Subcutaneous abdominal adipose tissue (tissue), 5 donors: ENCODE measurements around the gene DIS3L.
"Not testable (repeated sequence)": the region's sequence is repeated elsewhere in the genome, so short reads cannot be mapped to it uniquely, and the experiment has no call there.

ENCODE experiments used
- H3K27ac ChIP-seq: one replicate; pipeline ENCODE4 v1.7.0; 2013; ENCODE audit warnings: low read depth, mild to moderate bottlenecking, inconsistent platforms, low read length, moderate library complexity
- H3K27me3 ChIP-seq, 5 donors: one replicate each; pipeline ENCODE4 v1.7.0; 2013; ENCODE audit warnings: low read length in 5 of 5, inconsistent platforms in 1 of 5; ENCODE audit not compliant: control insufficient read depth in 5 of 5, insufficient read depth in 4 of 5
- H3K36me3 ChIP-seq, 5 donors: one replicate each; pipeline ENCODE4 v1.7.0; 2013; ENCODE audit warnings: low read length in 5 of 5; ENCODE audit not compliant: control insufficient read depth in 5 of 5, insufficient read depth in 5 of 5
- H3K4me1 ChIP-seq, 5 donors: one replicate each; pipeline ENCODE4 v1.7.0; 2013; ENCODE audit warnings: low read length in 5 of 5, mild to moderate bottlenecking in 3 of 5, moderate library complexity in 1 of 5; ENCODE audit not compliant: control insufficient read depth in 5 of 5, insufficient read depth in 5 of 5
- H3K4me3 ChIP-seq, 5 donors: one replicate each; pipeline ENCODE4 v1.7.0; 2013; ENCODE audit warnings: low read length in 5 of 5, low read depth in 1 of 5
- H3K9ac ChIP-seq, 5 donors: one replicate each; pipeline ENCODE4 v1.7.0; 2013; ENCODE audit warnings: low read length in 5 of 5, mild to moderate bottlenecking in 4 of 5, moderate library complexity in 3 of 5
- H3K9me3 ChIP-seq, 5 donors: one replicate each; pipeline ENCODE4 v1.7.0; 2013; ENCODE audit warnings: low read length in 5 of 5; ENCODE audit not compliant: control insufficient read depth in 5 of 5
- donor health status: healthy.
- donor health status: healthy.
- donor health status: healthy.
- donor health status: healthy.
- donor health status: healthy.

DIS3L gene

DNA sequence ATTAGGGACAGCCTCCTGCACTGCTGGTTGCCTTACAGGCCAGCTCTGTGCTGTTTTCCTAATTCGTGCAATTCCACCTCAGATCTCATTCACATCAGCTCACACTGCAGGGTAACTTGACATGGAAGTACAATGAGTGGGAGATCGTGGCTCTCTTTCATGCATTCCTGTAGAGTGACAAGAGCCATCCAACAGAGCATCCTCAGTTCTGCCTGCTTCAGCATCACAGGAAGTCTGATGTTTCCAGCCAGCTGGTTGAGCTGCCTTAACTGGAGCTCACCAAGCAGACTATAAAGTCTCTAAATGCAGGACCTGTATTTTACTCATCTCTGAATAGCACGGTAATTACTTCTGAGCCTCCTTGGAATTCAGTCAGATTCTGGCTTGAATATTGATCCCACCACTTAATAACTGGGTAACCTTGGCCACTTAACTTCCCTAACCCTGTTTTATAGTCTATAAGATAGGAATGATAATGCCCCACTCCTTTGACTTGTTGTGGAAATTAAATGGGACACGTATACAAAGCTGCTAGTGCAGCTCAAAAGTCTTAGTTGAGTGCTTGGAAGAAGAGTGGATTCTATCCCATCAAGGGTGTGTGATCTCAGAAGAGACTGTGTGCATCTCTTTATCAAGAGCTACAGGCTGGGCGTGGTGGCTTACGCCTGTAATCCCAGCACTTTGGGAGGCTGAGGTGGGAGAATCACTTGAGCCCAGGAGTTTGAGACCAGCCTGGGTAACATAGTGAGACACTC is 1.4 kb upstream of the DIS3L start:
- Histone ChIP-seq H3K27me3 (no peaks in the 10 kb centered on the region), H3K4me1 (peaks cover 6 to 37% (median 26%) of the 10 kb centered on the region in 5 donors), H3K9me3 (no peaks in the 10 kb centered on the region), H3K36me3 (no peaks in the 10 kb centered on the region), H3K27ac (peak overlapping the region; percentile 86), H3K9ac (peak overlapping the region in 2 of 5 donors; percentile 93 to 97), H3K4me3 (peak overlapping the region in 1 of 5 donors; percentile 86)

DNA sequence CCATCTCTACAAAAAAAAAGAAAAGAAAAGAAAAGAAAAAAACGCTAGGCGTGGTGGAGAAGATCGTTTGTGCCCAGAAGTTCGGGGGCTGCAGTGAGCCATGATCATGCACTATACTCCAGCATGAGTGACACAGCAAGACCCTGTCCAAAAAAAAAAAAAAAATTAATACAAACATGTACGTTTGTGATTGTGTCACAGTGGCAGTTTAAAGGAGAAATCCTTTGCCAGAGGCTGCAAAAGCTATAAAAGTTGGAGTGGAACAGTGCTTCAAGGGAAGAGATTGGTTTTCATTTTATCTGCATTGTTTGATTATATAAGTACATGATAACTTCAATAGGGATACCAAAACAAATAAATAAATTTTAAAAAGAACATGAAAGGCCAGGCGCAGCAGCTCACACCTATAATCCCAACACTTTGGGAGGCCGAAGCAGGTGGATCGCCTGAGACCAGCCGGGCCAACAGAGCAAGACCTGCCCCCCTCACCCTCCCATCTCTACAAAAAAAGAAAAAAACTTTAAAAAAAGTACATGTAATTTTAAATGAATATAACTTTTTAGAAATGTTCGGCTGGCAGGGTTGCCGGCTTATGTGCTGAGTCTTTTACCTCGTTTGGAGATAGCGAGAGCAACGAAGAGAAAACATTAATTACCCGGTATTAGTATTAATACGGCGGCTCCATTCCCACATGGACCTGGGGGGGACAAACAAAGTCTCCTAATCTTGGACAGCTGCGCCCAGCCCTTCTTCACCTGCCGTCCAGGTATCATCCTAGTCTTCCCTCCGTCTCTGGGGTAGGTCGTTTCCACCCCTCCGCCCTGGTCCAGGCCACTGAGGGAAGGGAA is 573 bp upstream of the DIS3L start:
- Histone ChIP-seq H3K9me3 (no peaks in the 10 kb centered on the region), H3K36me3 (peaks cover 0 to 1% (median 0%) of the 10 kb centered on the region in 5 donors)

DNA sequence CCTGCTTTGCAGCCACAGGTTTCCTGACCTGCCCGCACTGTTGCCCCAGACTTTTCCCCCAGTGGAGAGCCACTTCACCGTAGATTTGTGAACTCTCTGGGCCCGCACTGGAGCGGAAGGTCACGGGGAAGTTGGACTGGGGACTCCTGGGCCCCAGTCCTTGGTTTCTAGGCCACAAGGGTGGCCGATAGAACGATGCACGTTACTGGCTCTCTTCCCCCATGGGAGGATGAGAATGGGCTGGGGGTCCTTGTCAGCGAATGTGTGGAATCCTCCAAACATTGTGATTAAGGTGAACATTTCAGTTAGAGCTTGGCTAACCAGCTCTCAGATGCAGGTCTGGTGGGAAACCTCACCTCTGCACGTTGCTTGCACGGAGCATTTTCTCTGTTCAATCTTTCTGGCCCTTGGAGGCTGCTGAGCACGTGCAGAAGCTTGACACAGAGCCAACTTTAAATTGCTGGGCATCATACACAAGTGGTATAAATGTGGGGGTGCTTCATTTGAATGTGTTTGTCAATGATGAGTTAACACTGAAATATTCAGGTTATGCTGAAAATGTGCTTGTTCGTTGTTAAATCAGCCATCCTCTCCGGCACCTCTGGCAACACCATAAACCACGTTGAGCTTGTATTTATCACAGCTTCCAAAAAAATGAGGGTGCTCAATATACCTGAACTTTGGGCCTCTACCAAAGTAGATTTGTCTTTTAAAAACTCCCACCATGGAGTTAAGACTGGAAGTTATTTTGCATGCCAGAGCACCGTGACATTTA is 976 bp downstream of the DIS3L start:
- Histone ChIP-seq H3K4me1 (peaks cover 6 to 32% (median 26%) of the 10 kb centered on the region in 5 donors), H3K36me3 (peaks cover 0 to 5% (median 0%) of the 10 kb centered on the region in 5 donors), H3K9ac (peak overlapping the region; percentile 92 to 98 (median 96)), H3K4me3 (peak overlapping the region; percentile 64 to 90 (median 83)), H3K27ac (peak overlapping the region; percentile 81), H3K9me3 (no peaks in the 10 kb centered on the region), H3K27me3 (no peaks in the 10 kb centered on the region)

More for the DNA sequence above, 573 bp upstream of the DIS3L start:
- no peaks in the 10 kb centered on the region for H3K27me3 ChIP-seq
- peak overlapping the region; percentile 64 to 86 (median 83) for H3K4me3 ChIP-seq
- peak overlapping the region; percentile 89 to 98 (median 95) for H3K9ac ChIP-seq
- peak overlapping the region; percentile 86 for H3K27ac ChIP-seq
- peaks cover 6 to 36% (median 26%) of the 10 kb centered on the region in 5 donors for H3K4me1 ChIP-seq

DNA sequence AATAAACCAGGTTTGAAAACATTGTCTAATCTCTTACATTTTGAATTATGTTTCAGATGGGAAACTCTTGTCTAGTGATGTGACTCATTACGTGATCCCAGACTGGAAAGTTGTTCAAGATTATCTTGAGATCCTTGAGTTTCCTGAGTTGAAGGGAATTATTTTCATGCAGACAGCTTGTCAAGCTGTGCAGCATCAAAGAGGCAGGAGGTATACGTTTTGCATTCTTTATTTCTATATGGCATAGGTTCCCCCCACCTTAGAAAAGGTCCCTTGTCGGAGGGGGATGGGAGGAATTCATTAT is 1.5 kb downstream of the DIS3L start:
- Histone ChIP-seq H3K4me3 (peak overlapping the region in 2 of 5 donors; percentile 83 to 90), H3K4me1 (peaks cover 6 to 32% (median 26%) of the 10 kb centered on the region in 5 donors), H3K9me3 (no peaks in the 10 kb centered on the region), H3K27ac (peak overlapping the region; percentile 81), H3K9ac (peak overlapping the region in 4 of 5 donors; percentile 92 to 98 (median 97)), H3K27me3 (no peaks in the 10 kb centered on the region), H3K36me3 (peaks cover 0 to 5% (median 0%) of the 10 kb centered on the region in 5 donors)

DNA sequence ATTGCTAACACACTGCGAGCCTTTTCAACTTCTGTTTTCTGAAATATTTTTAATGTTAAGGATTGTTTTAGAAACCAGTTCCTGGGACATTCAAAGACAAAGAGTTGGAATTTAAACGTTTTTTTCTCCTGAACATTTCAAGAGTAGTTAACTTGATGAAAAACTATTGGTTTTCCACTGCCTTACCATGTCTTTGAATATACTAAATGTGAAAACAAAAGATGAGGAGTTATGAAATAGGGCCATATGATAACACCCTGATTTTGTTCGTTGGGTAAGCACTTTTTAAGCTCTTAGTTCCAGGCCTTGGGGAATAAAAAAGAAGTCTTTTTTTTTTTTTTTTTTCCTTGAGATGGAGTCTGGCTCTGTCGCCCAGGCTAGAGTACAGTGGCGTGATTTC is 2.8 kb downstream of the DIS3L start:
- Histone ChIP-seq H3K36me3 (peaks cover 0 to 10% (median 4%) of the 10 kb centered on the region in 5 donors), H3K27me3 (no peaks in the 10 kb centered on the region), H3K4me3 (no peak overlapping the region), H3K9me3 (no peaks in the 10 kb centered on the region), H3K9ac (no peak overlapping the region), H3K4me1 (peaks cover 6 to 32% (median 26%) of the 10 kb centered on the region in 5 donors), H3K27ac (no peak overlapping the region)

DNA sequence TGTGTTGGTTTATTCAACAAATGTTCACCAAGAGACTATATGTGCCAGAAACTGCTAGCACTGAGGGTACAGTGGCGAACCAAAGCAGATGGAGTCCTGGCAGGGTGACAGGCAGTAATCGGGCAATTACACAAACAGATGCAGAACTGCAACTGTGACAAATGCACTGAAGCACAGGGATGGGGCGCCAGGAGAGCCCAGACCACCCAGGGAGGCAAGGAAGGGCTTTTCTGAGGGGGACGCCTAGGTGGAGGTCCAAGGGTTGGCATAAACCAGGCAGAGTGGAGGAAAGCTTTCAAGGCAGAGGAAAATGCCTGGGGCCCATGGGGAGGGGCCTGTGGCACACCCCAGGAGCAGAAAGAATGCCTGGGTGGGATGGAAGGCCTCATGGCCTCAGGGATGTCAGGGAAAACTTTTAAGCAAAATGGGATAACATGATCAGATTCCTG is 5.5 kb downstream of the DIS3L start:
- peaks cover 6 to 26% (median 17%) of the 10 kb centered on the region in 5 donors for H3K4me1 ChIP-seq
- H3K9ac ChIP-seq = no peak overlapping the region
- no peaks in the 10 kb centered on the region for H3K27me3 ChIP-seq
- H3K36me3 ChIP-seq = peaks cover 0 to 10% (median 4%) of the 10 kb centered on the region in 5 donors
- no peak overlapping the region for H3K27ac ChIP-seq
- no peaks in the 10 kb centered on the region for H3K9me3 ChIP-seq
- no peak overlapping the region for H3K4me3 ChIP-seq

DNA sequence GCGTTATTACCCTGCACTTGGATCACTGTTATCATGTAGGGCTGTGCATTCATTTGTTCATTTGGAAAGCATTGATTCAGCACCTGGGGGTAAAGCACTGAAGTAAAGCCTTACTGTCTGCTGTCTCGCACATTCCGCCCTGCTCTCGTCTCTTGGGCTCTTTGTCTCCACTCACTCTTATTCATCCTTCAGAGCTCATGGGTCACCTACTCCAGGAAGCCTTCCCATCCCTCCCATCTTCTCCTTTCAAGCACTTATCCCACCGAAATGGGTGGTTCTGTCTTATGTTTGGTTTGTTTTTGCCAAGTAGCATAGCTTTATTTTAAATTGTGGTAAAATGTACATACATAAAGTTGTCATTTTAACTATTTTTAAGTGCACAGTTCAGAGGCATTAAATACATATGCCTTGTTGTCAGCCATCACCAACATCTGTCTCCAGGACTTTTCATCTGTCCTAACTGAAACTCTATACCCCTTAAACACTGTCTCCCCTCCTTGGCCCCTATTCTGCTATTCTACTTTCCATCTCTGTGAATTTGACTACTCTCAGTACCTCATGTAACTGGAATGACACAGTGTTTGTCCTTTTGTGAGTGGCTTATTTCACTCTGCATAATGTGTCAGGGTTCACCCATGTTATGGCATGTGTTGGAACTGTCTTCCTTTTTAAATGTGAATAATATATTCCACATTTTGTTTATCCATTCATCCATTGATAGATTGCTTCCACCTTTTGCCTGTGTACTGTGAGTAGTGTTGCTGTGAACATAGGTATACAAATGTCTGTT is 9.3 kb downstream of the DIS3L start:
- Histone ChIP-seq H3K27ac (no peak overlapping the region), H3K4me3 (no peak overlapping the region), H3K27me3 (no peaks in the 10 kb centered on the region), H3K4me1 (peaks cover 0 to 9% (median 5%) of the 10 kb centered on the region in 5 donors), H3K36me3 (peaks cover 3 to 29% (median 15%) of the 10 kb centered on the region in 5 donors), H3K9ac (no peak overlapping the region), H3K9me3 (no peaks in the 10 kb centered on the region)

DNA sequence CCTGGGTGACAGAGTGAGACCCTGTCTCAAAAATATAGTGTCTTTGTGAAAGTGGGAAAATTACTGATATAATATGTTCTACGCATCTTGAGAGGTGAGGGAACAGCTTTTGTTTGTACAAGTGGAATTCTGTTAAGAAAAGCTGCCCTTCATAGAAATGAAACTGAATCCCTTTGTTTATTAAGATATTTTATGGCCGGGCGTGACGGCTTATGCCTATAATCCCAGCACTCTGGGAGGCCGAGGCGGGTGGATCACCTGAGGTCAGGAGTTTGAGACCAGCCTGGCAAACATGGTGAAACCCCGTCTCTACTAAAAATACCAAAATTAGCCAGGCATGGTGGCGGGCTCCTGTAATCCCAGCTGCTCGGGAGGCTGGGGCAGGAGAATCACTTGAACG is 11.1 kb downstream of the DIS3L start:
- H3K27ac ChIP-seq, H3K9ac ChIP-seq, H3K27me3 ChIP-seq, H3K9me3 ChIP-seq, H3K4me3 ChIP-seq, H3K4me1 ChIP-seq: not testable (repeated sequence)
- H3K36me3 ChIP-seq = peaks cover 10 to 43% (median 25%) of the 10 kb centered on the region in 5 donors

DNA sequence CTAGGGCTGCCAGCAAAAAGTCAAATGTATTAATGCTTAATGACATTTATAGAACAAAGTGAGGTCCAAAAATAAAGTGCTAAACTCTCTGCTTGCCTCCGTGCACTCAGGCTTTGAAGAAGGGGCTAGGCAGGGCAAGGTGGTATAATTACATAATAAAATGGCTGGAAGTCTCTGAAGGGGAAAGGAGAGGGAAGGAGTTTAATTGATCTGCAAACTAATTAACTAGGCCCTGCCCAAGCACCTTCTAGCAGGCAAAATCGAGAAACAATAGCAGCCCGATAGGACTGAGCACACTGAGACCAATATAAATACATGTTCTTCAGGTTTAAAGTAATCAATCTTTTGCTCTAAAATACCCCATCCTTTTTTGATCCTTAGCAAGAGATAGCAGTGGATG is 13.0 kb downstream of the DIS3L start:
- H3K36me3 ChIP-seq = peaks cover 22 to 59% (median 34%) of the 10 kb centered on the region in 5 donors
- H3K27me3 ChIP-seq = no peaks in the 10 kb centered on the region
- H3K4me1 ChIP-seq = peaks cover 0 to 16% (median 5%) of the 10 kb centered on the region in 5 donors
- no peak overlapping the region for H3K9ac ChIP-seq
- no peak overlapping the region for H3K4me3 ChIP-seq
- no peaks in the 10 kb centered on the region for H3K9me3 ChIP-seq
- no peak overlapping the region for H3K27ac ChIP-seq
